T follicular helper cell (primary cell): ENCODE data around the gene PACRG.

ENCODE experiments used
- DNase-seq: peaks from one replicate; pipeline ENCODE4 v3.0.0-alpha.2; 2020; ENCODE audit warnings: low read depth

The PACRG gene

DNA sequence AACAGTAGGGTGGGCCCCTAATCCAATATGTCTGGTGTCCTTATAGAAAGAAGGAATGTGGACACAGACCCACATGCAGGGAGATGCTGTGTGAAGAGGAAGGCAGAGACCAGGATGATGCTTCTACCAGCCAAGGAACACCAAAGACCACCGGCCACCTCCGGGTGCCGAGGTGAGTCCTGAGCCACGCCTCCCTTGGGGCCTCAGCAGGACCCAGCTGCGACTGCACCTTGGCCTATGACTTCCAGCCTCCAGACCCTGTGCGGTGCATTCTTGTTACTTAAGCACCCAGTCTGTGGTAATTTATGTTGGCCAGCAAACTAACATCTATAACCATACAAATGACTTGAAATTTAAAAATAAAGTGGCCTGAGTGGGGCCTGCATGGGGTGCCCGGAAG, 607.3 kb downstream of the PACRG start:
- DNase-seq: no peak

DNA sequence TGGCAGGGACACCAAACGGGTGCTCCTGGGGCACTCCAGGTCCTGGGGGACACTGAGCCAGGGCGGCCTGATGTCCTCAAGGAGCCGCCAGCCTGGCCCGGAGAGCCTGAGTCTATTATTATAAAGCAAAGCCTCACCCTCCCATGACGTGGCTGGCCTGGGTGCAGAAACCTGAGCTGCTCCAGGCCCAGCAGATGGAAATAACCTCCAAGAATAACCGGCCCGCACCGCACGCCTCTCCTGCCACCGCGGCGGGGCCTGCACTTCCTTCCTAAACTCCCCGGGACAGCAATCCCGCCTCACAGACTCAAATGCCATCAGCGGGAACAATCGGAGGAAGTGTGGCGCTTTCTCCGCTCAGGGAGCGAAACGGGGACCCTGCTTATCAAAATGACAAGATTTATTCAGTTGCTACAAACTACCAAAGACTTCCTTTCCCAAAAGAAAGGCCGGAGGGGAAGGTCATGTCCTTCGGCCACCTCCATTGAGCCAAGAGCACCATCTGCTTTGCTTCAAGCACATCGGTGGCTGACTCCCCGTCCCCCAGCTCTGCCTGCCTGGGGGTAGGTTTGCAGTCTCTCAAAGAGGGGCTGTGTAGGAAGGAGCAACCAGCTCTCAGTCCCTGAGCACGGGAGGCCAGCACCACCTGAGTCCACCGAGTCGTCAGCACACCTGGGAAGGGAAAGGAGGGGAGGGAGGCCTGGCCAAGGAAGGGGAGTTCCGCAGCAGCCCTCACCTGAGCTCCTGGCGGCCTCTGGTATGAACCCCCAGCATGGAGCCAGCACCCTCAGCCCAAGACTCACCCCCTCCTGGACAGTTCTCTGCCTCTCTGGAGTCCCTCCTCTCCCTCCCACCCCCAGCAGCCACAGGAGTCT, 608.1 kb downstream of the PACRG start:
- DNase-seq: no peak

- no peak for DNase-seq
Observed at GRCh38 chr6:163336961-163337360, 609.2 kb downstream of the PACRG start.

DNA sequence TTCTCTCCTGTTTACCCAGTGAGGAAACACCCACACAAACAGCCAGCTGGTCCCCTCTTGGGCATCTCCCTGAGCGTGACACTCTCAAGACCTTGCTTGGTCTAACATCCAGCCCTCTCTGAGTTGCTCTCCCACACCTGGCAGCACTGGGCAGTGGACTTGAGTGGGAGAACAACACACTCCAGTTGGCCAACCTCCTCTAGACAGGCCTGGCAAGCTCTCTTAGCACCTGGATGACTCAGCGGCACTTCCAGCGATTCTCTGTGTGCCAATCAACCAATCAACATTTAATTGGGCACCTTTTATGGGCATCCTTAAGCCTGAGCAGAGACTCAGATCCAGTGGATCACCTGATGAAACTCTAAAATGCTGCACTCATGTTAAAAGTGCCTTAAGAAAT, 610.2 kb downstream of the PACRG start:
- no peak for DNase-seq

DNA sequence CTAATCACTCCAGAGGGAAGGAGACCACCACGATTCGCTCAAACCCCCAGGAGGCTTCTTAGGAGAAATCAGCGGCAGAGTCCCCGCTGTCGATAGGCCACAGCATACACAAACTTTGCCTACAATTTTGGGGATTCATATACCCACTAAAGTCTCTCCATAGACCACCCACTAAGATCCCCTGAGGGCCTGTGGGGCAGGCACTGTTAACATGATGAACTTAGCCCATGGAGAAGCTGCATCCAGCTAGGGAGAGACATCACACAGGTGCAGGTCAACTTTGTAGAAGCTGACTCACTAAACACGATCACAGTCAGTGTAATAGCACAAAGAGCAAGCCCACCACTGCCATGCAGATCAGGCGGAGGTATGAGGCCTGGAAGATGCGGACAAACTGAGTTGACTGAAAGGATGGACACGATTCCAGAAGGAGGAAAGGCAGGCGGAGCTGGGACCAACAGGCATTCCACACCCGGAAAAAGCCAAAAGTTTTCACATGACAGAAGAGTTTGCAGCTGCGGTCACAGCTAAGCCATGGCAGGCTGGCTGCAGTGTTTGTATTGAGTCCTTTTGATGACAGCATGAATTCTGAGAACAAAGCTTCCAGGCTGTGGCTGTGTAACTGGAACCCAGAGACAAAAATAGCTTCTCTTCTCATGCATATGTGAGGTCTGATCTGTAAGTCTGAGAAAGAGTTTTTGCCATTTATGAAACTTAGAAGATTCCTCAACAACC, 611.1 kb downstream of the PACRG start:
- no peak for DNase-seq

GRCh38 chr6:163339466-163339865, 611.7 kb downstream of the PACRG start:
- no peak for DNase-seq

- no peak for DNase-seq
Observed at GRCh38 chr6:163340201-163340887, 612.6 kb downstream of the PACRG start.

GRCh38 chr6:163341224-163342061, 613.7 kb downstream of the PACRG start:
- no peak for DNase-seq

DNA sequence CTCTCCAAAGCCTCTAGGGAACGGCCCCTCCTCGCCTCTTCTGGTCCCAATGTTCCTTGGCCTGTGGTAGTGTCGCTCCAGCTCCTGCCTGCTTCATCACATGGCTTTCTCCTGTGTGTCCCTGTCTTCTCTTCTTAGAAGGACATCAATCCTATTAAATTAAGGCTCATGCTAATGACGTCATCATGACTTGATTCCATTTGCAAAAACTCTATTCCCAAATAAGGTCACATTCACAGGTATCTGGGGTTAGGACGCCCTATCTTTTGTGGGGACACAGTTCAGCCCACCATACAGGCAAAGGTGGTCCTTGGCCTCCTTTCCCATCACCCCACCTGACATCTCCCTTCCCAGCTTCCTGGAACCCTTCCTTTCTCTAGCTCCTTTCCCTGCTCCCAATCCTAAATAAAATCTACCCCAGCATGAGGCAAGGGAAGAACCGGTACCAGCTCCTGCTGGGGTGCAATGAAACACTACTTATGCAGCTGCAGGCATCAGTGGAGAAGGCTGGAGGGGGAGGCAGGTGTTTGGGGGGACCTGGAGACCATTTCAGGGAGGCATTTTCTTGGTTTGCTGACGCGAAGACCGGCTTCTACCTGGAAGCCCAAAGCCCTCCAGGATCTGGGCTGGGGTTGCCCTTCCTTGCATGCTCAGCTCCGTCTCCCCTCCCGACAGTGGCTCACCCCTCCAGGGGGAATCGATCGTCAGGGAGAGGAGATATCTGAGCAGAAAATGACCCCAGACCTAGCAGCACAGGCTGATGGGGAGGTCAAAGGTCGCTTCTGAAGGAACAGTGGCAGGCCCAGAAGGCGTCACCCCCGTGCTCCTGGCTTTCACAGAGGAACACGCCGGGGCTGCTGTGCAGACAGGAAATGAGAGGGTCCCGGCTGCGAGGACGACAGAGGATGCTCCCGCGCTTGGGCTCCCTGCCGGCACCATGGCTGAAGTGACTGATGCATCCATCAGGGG, 615.1 kb downstream of the PACRG start:
- DNase-seq: no peak

- no peak for DNase-seq
Observed at GRCh38 chr6:163343609-163344008, 615.8 kb downstream of the PACRG start.

GRCh38 chr6:163344411-163344810, 616.6 kb downstream of the PACRG start:
- DNase-seq: no peak

DNA sequence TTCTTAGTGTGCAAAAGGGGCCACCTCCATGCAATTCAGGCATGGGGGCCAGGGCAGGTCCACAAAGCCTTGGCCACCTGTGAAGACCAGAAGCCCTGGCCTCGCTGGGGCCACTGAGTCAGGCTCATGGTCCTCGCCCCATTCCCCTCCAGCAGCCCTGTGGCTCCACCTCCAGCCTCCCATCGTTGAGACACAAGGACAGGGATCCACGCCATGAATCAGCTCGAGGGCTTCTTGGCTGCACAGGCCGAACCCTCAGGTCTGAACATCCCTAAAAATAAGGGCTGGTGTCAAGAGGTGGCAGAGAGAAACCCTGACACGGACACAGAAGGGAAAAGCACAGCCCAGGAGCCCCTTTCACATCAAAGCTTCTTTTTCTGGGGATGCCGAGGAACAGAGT, 618.2 kb downstream of the PACRG start:
- no peak for DNase-seq

- no peak for DNase-seq
Observed at GRCh38 chr6:163346497-163346961, 618.8 kb downstream of the PACRG start.

DNA sequence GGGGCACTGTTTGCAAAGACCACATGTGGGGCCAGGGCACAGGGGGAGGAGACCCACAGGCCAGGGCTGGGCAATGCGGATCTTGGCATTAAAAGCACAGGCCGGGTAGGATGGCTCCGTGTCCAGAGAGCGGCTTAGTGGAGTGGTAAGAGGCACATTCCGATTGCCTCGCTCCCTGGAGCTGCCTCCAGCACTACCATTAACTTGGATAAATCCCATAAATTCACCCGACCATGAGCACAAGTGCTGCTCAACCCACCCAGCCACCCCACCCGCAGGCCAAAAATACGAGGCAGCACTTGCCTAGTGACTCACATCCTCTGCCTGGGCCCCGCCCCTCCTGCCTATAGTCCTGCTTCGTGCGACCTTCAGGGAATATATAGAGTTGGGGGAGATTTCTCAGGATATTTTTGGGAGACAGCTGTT, 619.3 kb downstream of the PACRG start:
- no peak for DNase-seq

- no peak for DNase-seq
Observed at GRCh38 chr6:163348789-163349680, 621.3 kb downstream of the PACRG start.

DNA sequence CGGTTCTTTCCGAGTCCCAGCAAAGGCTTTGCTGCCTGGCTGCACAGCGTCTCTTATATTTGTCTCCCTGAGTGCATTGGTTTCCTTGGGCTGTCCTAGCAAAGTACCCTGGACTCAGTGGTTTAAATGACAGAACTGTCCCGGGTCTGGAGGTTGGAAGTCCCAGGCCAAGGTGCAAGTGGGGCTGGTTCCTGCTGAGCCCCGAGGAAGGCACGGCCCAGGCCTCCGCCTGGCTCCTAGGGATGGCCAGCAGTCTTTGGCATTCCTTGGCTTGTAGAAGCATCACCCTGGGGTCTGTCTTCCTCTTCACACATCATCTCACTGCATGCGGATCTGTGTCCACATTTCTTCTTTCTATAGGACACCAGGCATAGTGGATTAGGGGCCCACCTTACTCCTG, 621.9 kb downstream of the PACRG start:
- DNase-seq: no peak

- no peak for DNase-seq
Observed at GRCh38 chr6:163351013-163351412, 623.2 kb downstream of the PACRG start.

GRCh38 chr6:163352011-163352685, 624.4 kb downstream of the PACRG start:
- DNase-seq: no peak

GRCh38 chr6:163352966-163353365, 625.2 kb downstream of the PACRG start:
- DNase-seq: no peak
